ENCODE measurements around the gene SNX22. TPM values are rescaled to one million over a fixed set of nuclear protein-coding genes. Genes with fewer than 3 reads are reported as not detected.

The SNX22 gene
- total and polyA plus RNA-seq, 2 of the 8 experiments (the other 6 are each of a cell fraction or from before 2014, with no cell fraction given) = 4.9 TPM

- TF ChIP-seq SRF (IDR thresholded peaks at IDR 0.05; ENCODE audit: low read depth, low read length) = no peak
Measured at GRCh38 chr15:64162869-64163658, 11.5 kb downstream of the SNX22 start, which contains the start of gene PPIB (continued).
